Vagina (tissue), 2 donors: ENCODE data around the gene ARFGAP2.

ENCODE experiments used
- CTCF ChIP-seq, 3 experiments: fragments of 450-650 bp in 2 of 3; fragments of 200-600 bp in 1 of 3; sonication (generic) in 1 of 3; IDR thresholded peaks; one replicate each; pipeline ENCODE4 v1.5.1; 2017 to 2019; ENCODE audit warnings: antibody characterized with exemption in 3 of 3, mild to moderate bottlenecking in 2 of 3, moderate library complexity in 2 of 3
- POLR2A ChIP-seq, 2 donors: fragments of 450-650 bp; IDR thresholded peaks; one replicate each; pipeline ENCODE4 v1.6.1; 2017; ENCODE audit warnings: antibody characterized with exemption in 2 of 2, mild to moderate bottlenecking in 2 of 2, moderate library complexity in 2 of 2
- POLR2AphosphoS5 ChIP-seq, 2 donors: sonication (generic); formaldehyde crosslinking; IDR thresholded peaks; one replicate each; pipeline ENCODE4 v1.9.0; 2017; ENCODE audit warnings: antibody characterized with exemption in 2 of 2, mild to moderate bottlenecking in 2 of 2, low read depth in 1 of 2; ENCODE audit not compliant: insufficient read depth in 1 of 2

- TF ChIP-seq CTCF (IDR thresholded peaks at IDR 0.05) = no peak
- no peak for TF ChIP-seq POLR2A (IDR thresholded peaks at IDR 0.05)
- no peak for TF ChIP-seq POLR2AphosphoS5 (IDR thresholded peaks at IDR 0.05; ENCODE audit: insufficient read depth in 1 of 2, low read depth in 1 of 2)
Measured at GRCh38 chr11:47131136-47131535, 45.5 kb downstream of the ARFGAP2 start.
